Adrenal gland (tissue), 12 donors: ENCODE data around the gene NXNL2. TPM values are rescaled to one million over a fixed set of nuclear protein-coding genes. Genes with fewer than 3 reads are reported as not detected.

Experiments used
- DNase-seq, 7 donors: peaks; one replicate each; pipeline ENCODE4 v3.0.0-alpha.2; 2019 to 2020
- H3K27ac ChIP-seq, 5 donors: fragments of 200-600 bp; sonication (generic) in 4 of 5; 1 replicate in 3 of 5; 2 replicates in 2 of 5; pipeline versions ENCODE4 v1.5.1 to v1.8.0; 2016 to 2020; ENCODE audit warnings: mild to moderate bottlenecking in 1 of 5
- H3K27me3 ChIP-seq: fragments of 200-600 bp; 2 replicates; pipeline ENCODE4 v1.8.0; 2021
- H3K36me3 ChIP-seq, 2 donors: fragments of 200-600 bp; replicated peaks in 1 of 2; 1 replicate in 1 of 2; 2 replicates in 1 of 2; pipeline versions ENCODE4 v1.5.1 to v1.8.0; 2018 to 2022
- H3K4me1 ChIP-seq, 2 donors: fragments of 200-600 bp; replicated peaks in 1 of 2; 1 replicate in 1 of 2; 2 replicates in 1 of 2; pipeline versions ENCODE4 v1.5.1 to v1.8.0; 2018 to 2021
- H3K4me3 ChIP-seq, 4 donors: fragments of 200-600 bp; sonication (generic) in 3 of 4; one replicate each; pipeline ENCODE4 v1.5.1; 2016 to 2018
- H3K9me3 ChIP-seq, 3 donors: fragments of 200-600 bp; sonication (generic) in 1 of 3; replicated peaks in 1 of 3; 1 replicate in 2 of 3; 2 replicates in 1 of 3; pipeline versions ENCODE4 v1.5.1 to v1.8.0; 2016 to 2021
- CTCF ChIP-seq, 6 experiments: fragments of 450-650 bp in 4 of 6; fragments of 200-600 bp in 2 of 6; sonication (generic) in 1 of 6; IDR thresholded peaks; 1 replicate in 5 of 6; 2 replicates in 1 of 6; pipeline versions ENCODE4 v1.5.1 to v1.8.0; 2016 to 2021; ENCODE audit warnings: antibody characterized with exemption in 6 of 6, mild to moderate bottlenecking in 2 of 6, moderate library complexity in 1 of 6
- POLR2A ChIP-seq, 2 donors: fragments of 450-650 bp; IDR thresholded peaks; one replicate each; pipeline ENCODE4 v1.6.1; 2017; ENCODE audit warnings: antibody characterized with exemption in 2 of 2, mild to moderate bottlenecking in 2 of 2, moderate library complexity in 1 of 2
- WGBS, 4 donors: extraction: QIAGEN DNeasy Blood & Tissue Kit in 2 of 4; methylation state at CpG; one replicate each; pipeline versions ENCODE4 v1.1.5 to v1.1.7; 2013 to 2017; 5-methylcytosine and 5-hydroxymethylcytosine counted together
- intact Hi-C, 2 donors: fragments of 100-400 bp; cut with DNase I; formaldehyde crosslinking; loops; one replicate each; pipeline versions ENCODE4 v1.14.1 to v1.15.0; 2022 to 2023
- polyA plus RNA-seq, 3 donors: library from polyadenylated mRNA; stranded (reverse); fragments of 200-250 nt in 2 of 3; fragments of 350-450 nt in 1 of 3; fragmentation: Illumina TruSeq in 1 of 3; extraction: RNeasy Lipid Tissue Mini Kit (QIAGEN cat#74804) in 1 of 3; gene quantifications; one replicate each; pipeline ENCODE4 v1.2.3, GENCODE V29; 2013 to 2014
- total RNA-seq, 9 donors: library from RNA; depleted of rRNA in 4 of 9; stranded (reverse); fragments of >200 nt in 4 of 9; fragments of 120-200 nt in 1 of 9; fragmentation: NEBNext Ultra II Directional in 1 of 9; extraction: Animal tissue kit (Norgen Biotek cat#: 25700) in 1 of 9; gene quantifications; one replicate each; pipeline versions ENCODE4 v1.1.0 to v1.2.4, GENCODE V29; 2013 to 2023
- donor health status: healthy with polysubstance abuse.
- donor health status: Bipolar disorder and iron deficiency.
- donor health status: DM: yes; HTN: yes; CAD: no.
- donor health status: DM: no; HTN: no; CAD: no.
- donor health status: DM: no; HTN: no; CAD: no.
- donor health status: DM: yes; HTN: yes; CAD: no.

The NXNL2 gene
- total and polyA plus RNA-seq, 12 donors = 0.20 to 0.57 (median 0.41) TPM; not detected in 8

GRCh38 chr9:88555268-88555980 is 20.4 kb downstream of the NXNL2 start:
- TF ChIP-seq CTCF (IDR thresholded peaks at IDR 0.05) (no peak), POLR2A (IDR thresholded peaks at IDR 0.05) (no peak)
- Histone ChIP-seq H3K27me3 (no peaks in the 10 kb centered on the region), H3K27ac (no peak overlapping the region), H3K4me3 (no peak overlapping the region), H3K36me3 (no peaks in the 10 kb centered on the region), H3K4me1 (no peaks in the 10 kb centered on the region), H3K9me3 (no peaks in the 10 kb centered on the region)
- intact Hi-C loops = no loop called here
- 90 to 93% (median 92%) methylated on average over 12 of the region's 12 CpGs for WGBS, 4 donors
- DNase-seq = no peak

- 75 to 85% (median 84%) methylated on average over 7 of the region's 7 CpGs for WGBS, 4 donors
- TF ChIP-seq CTCF (IDR thresholded peaks at IDR 0.05) (no peak), POLR2A (IDR thresholded peaks at IDR 0.05) (no peak)
- no peaks in the 10 kb centered on the region for H3K36me3 ChIP-seq
- no peaks in the 10 kb centered on the region for H3K9me3 ChIP-seq
- no peak overlapping the region for H3K4me3 ChIP-seq
- H3K27ac ChIP-seq = no peak overlapping the region
- no peak for DNase-seq
- H3K4me1 ChIP-seq = no peaks in the 10 kb centered on the region
- H3K27me3 ChIP-seq = no peaks in the 10 kb centered on the region
- intact Hi-C loops = no loop called here
These were observed 24.7 kb downstream of the NXNL2 start for GRCh38 chr9:88559661-88560060.

GRCh38 chr9:88567870-88568269 is 32.9 kb downstream of the NXNL2 start:
- 80 to 96% (median 83%) methylated on average over 2 to 3 of the region's 3 CpGs for WGBS, 4 donors
- peaks cover 0 to 4% of the 10 kb centered on the region in 2 donors for H3K4me1 ChIP-seq
- intact Hi-C loops = no loop called here
- no peaks in the 10 kb centered on the region for H3K9me3 ChIP-seq
- DNase-seq = no peak
- no peaks in the 10 kb centered on the region for H3K36me3 ChIP-seq
- no peaks in the 10 kb centered on the region for H3K27me3 ChIP-seq
- no peak overlapping the region for H3K27ac ChIP-seq
- no peak overlapping the region for H3K4me3 ChIP-seq
- TF ChIP-seq POLR2A (IDR thresholded peaks at IDR 0.05) = no peak
- TF ChIP-seq CTCF (IDR thresholded peaks at IDR 0.05) = no peak

- no peak for DNase-seq
- Histone ChIP-seq H3K9me3 (no peaks in the 10 kb centered on the region), H3K27me3 (no peaks in the 10 kb centered on the region), H3K4me3 (no peak overlapping the region), H3K27ac (no peak overlapping the region), H3K4me1 (no peaks in the 10 kb centered on the region), H3K36me3 (no peaks in the 10 kb centered on the region)
- TF ChIP-seq POLR2A (IDR thresholded peaks at IDR 0.05) = no peak
- TF ChIP-seq CTCF (IDR thresholded peaks at IDR 0.05) = no peak
- intact Hi-C loops = no loop called here
- WGBS, 4 donors = 89 to 95% (median 92%) methylated on average over 4 to 5 of the region's 5 CpGs
These were observed 36.4 kb downstream of the NXNL2 start for GRCh38 chr9:88571419-88571818.
